ENCODE measurements around the gene PIEZO1. TPM values are rescaled to one million over a fixed set of nuclear protein-coding genes. Genes with fewer than 3 reads are reported as not detected.

Gene PIEZO1
- total RNA-seq, 4 donors from 2014 or later = 105 to 248 (median 172) TPM

DNA sequence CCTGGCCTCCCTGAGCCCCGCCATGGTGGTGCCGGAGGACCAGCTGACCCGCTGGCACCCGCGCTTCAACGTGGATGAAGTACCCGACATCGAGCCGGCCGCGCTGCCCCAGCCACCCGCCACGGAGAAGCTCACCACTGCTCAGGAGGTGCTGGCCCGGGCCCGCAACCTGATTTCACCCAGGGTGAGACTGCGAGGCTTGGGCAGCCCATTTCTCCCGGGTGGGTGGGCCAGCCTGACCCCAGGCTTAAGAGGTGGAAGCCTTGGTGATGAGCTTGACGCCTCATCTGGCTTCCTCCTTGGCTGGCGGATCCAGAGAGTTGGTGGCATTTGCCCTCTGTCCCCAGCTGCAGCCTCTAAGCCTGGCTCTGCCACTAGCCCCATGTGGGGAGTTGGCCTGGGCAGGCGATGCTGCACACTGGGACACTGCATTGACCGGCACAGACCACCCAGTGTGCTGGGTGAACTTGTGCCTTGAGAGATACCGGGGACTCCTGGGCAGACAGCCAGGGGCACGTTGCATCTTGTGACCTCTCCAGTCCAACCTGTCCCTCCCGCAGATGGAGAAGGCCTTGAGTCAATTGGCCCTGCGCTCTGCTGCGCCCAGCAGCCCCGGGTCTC, 21.6 kb upstream of the PIEZO1 start:
- Histone ChIP-seq H3K27me3 (peaks cover 13% of the 10 kb centered on the region), H3K4me3 (no peak overlapping the region), H3K36me3 (peaks cover 0 to 27% of the 10 kb centered on the region in 2 donors), H3K27ac (no peak overlapping the region), H3K9me3 (no peaks in the 10 kb centered on the region), H3K4me1 (peaks cover 0 to 58% (median 28%) of the 10 kb centered on the region in 3 donors)
- no peak for ATAC-seq
- TF ChIP-seq, protein P1, sequence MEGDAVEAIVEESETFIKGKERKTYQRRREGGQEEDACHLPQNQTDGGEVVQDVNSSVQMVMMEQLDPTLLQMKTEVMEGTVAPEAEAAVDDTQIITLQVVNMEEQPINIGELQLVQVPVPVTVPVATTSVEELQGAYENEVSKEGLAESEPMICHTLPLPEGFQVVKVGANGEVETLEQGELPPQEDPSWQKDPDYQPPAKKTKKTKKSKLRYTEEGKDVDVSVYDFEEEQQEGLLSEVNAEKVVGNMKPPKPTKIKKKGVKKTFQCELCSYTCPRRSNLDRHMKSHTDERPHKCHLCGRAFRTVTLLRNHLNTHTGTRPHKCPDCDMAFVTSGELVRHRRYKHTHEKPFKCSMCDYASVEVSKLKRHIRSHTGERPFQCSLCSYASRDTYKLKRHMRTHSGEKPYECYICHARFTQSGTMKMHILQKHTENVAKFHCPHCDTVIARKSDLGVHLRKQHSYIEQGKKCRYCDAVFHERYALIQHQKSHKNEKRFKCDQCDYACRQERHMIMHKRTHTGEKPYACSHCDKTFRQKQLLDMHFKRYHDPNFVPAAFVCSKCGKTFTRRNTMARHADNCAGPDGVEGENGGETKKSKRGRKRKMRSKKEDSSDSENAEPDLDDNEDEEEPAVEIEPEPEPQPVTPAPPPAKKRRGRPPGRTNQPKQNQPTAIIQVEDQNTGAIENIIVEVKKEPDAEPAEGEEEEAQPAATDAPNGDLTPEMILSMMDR (IDR thresholded peaks at IDR 0.05) = no peak
- TF ChIP-seq POLR2A (IDR thresholded peaks at IDR 0.05) (no peak), EP300 (IDR thresholded peaks at IDR 0.05) (no peak), POLR2AphosphoS5 (IDR thresholded peaks at IDR 0.05) (no peak)
- WGBS, 2 donors (ENCODE audit: low coverage in 1 of 2) = no CpG with 5 or more reads among the region's 27 CpGs

DNA sequence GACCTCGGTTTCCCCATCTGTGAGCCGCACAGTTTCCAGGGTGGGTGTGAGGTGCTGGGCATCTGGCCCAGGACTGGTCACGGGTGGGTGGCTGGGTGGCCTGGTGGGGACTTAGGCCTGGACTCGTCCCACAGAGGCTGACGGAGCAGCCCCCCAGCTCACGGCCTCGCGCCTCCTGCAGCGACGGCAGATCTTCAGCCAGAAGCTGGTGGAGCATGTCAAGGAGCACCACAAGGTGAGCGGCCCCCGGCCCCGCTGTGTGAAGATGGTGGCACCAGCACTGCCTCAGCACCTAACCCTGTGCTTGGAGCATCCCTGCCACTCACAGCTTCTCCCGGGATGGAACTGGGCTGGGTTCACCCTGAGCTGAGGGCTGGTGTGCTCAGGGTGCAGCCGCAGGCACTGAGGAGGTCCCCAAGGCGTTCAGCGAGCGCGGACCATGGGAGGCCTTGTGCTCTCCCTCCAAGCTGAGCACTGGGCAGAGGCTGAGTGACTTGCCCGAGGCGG, 20.9 kb upstream of the PIEZO1 start:
- Histone ChIP-seq H3K36me3 (peaks cover 0 to 27% of the 10 kb centered on the region in 2 donors), H3K4me1 (peaks cover 0 to 51% (median 28%) of the 10 kb centered on the region in 3 donors), H3K27me3 (peaks cover 13% of the 10 kb centered on the region), H3K27ac (no peak overlapping the region), H3K4me3 (no peak overlapping the region), H3K9me3 (no peaks in the 10 kb centered on the region)
- TF ChIP-seq EP300 (IDR thresholded peaks at IDR 0.05) (no peak), POLR2A (IDR thresholded peaks at IDR 0.05) (no peak), POLR2AphosphoS5 (IDR thresholded peaks at IDR 0.05) (no peak)
- TF ChIP-seq, protein P1 (IDR thresholded peaks at IDR 0.05) = no peak
- no CpG with 5 or more reads among the region's 21 CpGs for WGBS, 2 donors (ENCODE audit: low coverage in 1 of 2)
- no peak for ATAC-seq

DNA sequence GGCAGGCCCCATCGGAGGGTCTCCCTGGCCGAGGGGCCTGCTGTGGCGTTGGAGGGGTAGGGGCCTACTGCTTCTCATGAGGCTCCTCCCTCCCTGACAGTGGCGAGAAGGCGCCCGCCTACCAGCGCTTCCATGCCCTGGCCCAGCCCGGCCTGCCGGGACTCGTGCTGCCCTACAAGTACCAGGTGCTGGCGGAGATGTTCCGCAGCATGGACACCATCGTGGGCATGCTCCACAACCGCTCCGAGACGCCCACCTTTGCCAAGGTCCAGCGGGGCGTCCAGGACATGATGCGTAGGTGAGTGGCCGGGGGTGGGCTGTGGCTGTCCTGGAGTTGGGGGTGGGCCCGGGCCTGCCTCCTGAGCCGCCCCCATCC, 20.3 kb upstream of the PIEZO1 start:
- no peak for TF ChIP-seq POLR2AphosphoS5 (IDR thresholded peaks at IDR 0.05)
- TF ChIP-seq POLR2A (IDR thresholded peaks at IDR 0.05) = no peak
- TF ChIP-seq, protein P1 (IDR thresholded peaks at IDR 0.05) = no peak
- TF ChIP-seq EP300 (IDR thresholded peaks at IDR 0.05) = no peak
- H3K27me3 ChIP-seq = peaks cover 13% of the 10 kb centered on the region
- no peaks in the 10 kb centered on the region for H3K9me3 ChIP-seq
- ATAC-seq = no peak
- no CpG with 5 or more reads among the region's 22 CpGs for WGBS, 2 donors (ENCODE audit: low coverage in 1 of 2)
- peaks cover 0 to 45% (median 22%) of the 10 kb centered on the region in 3 donors for H3K4me1 ChIP-seq
- H3K36me3 ChIP-seq = peaks cover 0 to 26% of the 10 kb centered on the region in 2 donors
- H3K27ac ChIP-seq = no peak overlapping the region
- no peak overlapping the region for H3K4me3 ChIP-seq

DNA sequence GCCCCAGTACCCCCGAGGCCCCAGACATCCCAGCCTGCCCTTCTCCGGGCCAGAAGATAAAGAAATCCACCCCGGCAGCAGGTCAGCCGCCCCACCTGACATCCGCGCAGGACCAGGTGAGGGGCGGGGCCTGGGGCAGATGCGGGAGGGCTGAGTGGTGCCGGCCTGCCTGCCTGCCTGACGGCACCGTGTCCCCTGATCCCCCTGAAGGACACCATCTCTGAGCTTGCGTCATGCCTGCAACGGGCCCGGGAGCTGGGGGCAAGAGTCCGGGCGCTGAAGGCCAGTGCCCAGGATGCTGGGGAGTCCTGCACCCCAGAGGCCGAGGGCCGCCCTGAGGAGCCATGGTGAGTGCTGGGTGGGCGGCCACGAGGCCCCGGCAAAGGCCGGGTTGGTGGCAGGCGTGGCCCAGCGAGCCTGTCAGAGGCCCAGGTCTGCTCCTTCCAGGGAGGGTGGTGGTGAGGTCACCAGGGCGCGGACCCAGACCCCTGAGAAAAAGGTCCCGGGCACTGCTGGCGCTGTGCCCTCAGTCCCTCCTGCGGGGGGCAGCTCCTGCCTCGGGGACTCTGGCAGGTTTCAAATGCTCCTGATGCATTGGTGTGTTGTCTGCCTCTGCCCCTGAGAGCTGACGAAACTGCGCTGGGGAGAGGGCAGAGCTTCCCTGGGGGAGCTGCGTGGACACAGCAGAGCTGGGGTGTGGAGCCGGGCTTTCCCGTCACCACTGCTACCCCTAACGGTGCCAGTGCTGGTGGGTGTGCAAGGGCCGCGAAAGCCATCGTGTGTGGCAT, 19.7 kb upstream of the PIEZO1 start:
- no peak overlapping the region for H3K4me3 ChIP-seq
- no peaks in the 10 kb centered on the region for H3K9me3 ChIP-seq
- H3K36me3 ChIP-seq = peaks cover 0 to 21% of the 10 kb centered on the region in 2 donors
- H3K27ac ChIP-seq = no peak overlapping the region
- ATAC-seq = no peak
- TF ChIP-seq, protein P1 (IDR thresholded peaks at IDR 0.05) = no peak
- no peak for TF ChIP-seq POLR2AphosphoS5 (IDR thresholded peaks at IDR 0.05)
- no peak for TF ChIP-seq POLR2A (IDR thresholded peaks at IDR 0.05)
- no peak for TF ChIP-seq EP300 (IDR thresholded peaks at IDR 0.05)
- H3K4me1 ChIP-seq = peaks cover 0 to 39% (median 16%) of the 10 kb centered on the region in 3 donors
- WGBS, 2 donors (ENCODE audit: low coverage in 1 of 2) = no CpG with 5 or more reads among the region's 39 CpGs
- peaks cover 13% of the 10 kb centered on the region for H3K27me3 ChIP-seq
